Osteoblast (primary cell): ENCODE data around the gene COPG2. TPM values are rescaled to one million over a fixed set of nuclear protein-coding genes. Genes with fewer than 3 reads are reported as not detected.
"Not testable (repeated sequence)": the region's sequence is repeated elsewhere in the genome, so short reads cannot be mapped to it uniquely, and the experiment has no call there.

ENCODE experiments used
- DNase-seq: peaks from one replicate; pipeline ENCODE4 v3.0.0; 2011; ENCODE audit warnings: low spot score, mixed read lengths; ENCODE audit not compliant: insufficient read length; ENCODE audit errors: missing footprints
- H2AFZ ChIP-seq: 2 replicates; pipeline ENCODE4 v1.6.0; 2011; ENCODE audit warnings: mild to moderate bottlenecking, low read length
- H3K27ac ChIP-seq: 2 replicates; pipeline ENCODE4 v1.5.1; 2011; ENCODE audit warnings: mild to moderate bottlenecking, low read depth, low read length, moderate library complexity
- H3K27me3 ChIP-seq: 2 replicates; pipeline ENCODE4 v1.6.0; 2012; ENCODE audit warnings: mild to moderate bottlenecking, control low read depth, inconsistent platforms, low read length, moderate library complexity; ENCODE audit not compliant: insufficient read depth
- H3K36me3 ChIP-seq: 2 replicates; pipeline ENCODE4 v1.5.1; 2011; ENCODE audit warnings: mild to moderate bottlenecking, low read length, control low read depth, moderate library complexity; ENCODE audit not compliant: insufficient read depth
- H3K4me1 ChIP-seq: 2 replicates; pipeline ENCODE4 v1.5.1; 2011; ENCODE audit warnings: mild to moderate bottlenecking, low read length, control low read depth, moderate library complexity; ENCODE audit not compliant: insufficient read depth
- H3K4me2 ChIP-seq: 2 replicates; pipeline ENCODE4 v1.6.0; 2011; ENCODE audit warnings: mild to moderate bottlenecking, low read length; ENCODE audit not compliant: insufficient read depth
- H3K4me3 ChIP-seq: fragments of 200-600 bp; sonication (generic); 3 replicates; pipeline ENCODE4 v1.5.1; 2012; ENCODE audit warnings: mild to moderate bottlenecking, low read length, inconsistent platforms; ENCODE audit not compliant: insufficient read depth
- H3K79me2 ChIP-seq: 2 replicates; pipeline ENCODE4 v1.6.0; 2012; ENCODE audit warnings: mild to moderate bottlenecking, low read length, control low read depth, inconsistent platforms; ENCODE audit not compliant: insufficient read depth
- H3K9me3 ChIP-seq: 2 replicates; pipeline ENCODE4 v1.5.1; 2011; ENCODE audit warnings: low read depth, low read length, control low read depth
- H4K20me1 ChIP-seq: 2 replicates; pipeline ENCODE4 v1.6.0; 2012; ENCODE audit warnings: mild to moderate bottlenecking, low read length, control low read depth; ENCODE audit not compliant: insufficient read depth
- total RNA-seq: library from RNA; depleted of rRNA; stranded (reverse); fragments of >200 nt; gene quantifications from 2 replicates; pipeline ENCODE4 v1.2.3, GENCODE V29; 2012
- TF ChIP-seq, protein P1 (sequence below): IDR thresholded peaks from 2 replicates; pipeline ENCODE4 v1.5.1; 2011; ENCODE audit warnings: mild to moderate bottlenecking, low read depth, low read length, moderate library complexity; ENCODE audit errors: extremely low read depth

The COPG2 gene
- total RNA-seq, 1 donor: 59.7 TPM

- H2AFZ ChIP-seq, H3K27me3 ChIP-seq, H3K36me3 ChIP-seq, DNase-seq, H3K4me1 ChIP-seq, H3K27ac ChIP-seq, H4K20me1 ChIP-seq, H3K79me2 ChIP-seq, H3K9me3 ChIP-seq, H3K4me2 ChIP-seq, H3K4me3 ChIP-seq: not testable (repeated sequence)
Measured at GRCh38 chr7:130537894-130538293, 130.7 kb downstream of the COPG2 start.

DNA sequence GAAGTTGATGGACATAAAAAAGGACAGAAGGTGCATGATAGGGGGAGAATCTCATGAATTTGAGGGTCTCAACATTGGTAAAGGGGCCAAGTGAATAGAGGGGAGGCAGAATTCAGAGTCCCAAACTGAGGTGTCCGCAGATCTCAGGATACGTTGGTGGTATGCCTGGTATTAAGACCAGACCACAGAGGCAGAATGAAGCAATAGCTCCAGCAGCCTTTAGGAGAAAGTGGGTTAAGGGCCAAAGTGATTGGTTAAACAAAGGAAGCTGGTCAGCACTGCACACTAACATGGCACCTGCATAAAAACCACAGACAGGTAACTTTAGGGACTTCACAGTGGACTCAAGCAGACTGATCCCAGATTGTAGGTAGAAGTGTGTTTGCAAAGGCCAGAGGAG lies 139.1 kb downstream of the COPG2 start:
- Histone ChIP-seq H3K36me3 (peaks cover 8% of the 10 kb centered on the region), H3K27me3 (no peaks in the 10 kb centered on the region), H3K27ac (no peak overlapping the region), H3K9me3 (no peaks in the 10 kb centered on the region), H3K79me2 (no peaks in the 10 kb centered on the region), H3K4me2 (no peak overlapping the region), H3K4me3 (no peak overlapping the region), H3K4me1 (no peaks in the 10 kb centered on the region), H4K20me1 (no peaks in the 10 kb centered on the region), H2AFZ (no peak overlapping the region)
- TF ChIP-seq, protein P1, sequence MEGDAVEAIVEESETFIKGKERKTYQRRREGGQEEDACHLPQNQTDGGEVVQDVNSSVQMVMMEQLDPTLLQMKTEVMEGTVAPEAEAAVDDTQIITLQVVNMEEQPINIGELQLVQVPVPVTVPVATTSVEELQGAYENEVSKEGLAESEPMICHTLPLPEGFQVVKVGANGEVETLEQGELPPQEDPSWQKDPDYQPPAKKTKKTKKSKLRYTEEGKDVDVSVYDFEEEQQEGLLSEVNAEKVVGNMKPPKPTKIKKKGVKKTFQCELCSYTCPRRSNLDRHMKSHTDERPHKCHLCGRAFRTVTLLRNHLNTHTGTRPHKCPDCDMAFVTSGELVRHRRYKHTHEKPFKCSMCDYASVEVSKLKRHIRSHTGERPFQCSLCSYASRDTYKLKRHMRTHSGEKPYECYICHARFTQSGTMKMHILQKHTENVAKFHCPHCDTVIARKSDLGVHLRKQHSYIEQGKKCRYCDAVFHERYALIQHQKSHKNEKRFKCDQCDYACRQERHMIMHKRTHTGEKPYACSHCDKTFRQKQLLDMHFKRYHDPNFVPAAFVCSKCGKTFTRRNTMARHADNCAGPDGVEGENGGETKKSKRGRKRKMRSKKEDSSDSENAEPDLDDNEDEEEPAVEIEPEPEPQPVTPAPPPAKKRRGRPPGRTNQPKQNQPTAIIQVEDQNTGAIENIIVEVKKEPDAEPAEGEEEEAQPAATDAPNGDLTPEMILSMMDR: no peak
- DNase-seq: no peak

GRCh38 chr7:130527752-130528355 lies 140.7 kb downstream of the COPG2 start:
- not testable (repeated sequence) for H3K4me1 ChIP-seq, H3K4me2 ChIP-seq, H3K36me3 ChIP-seq, H3K27me3 ChIP-seq, H4K20me1 ChIP-seq, H3K9me3 ChIP-seq, H3K27ac ChIP-seq, H3K79me2 ChIP-seq, H2AFZ ChIP-seq, H3K4me3 ChIP-seq, DNase-seq

GRCh38 chr7:130524628-130525027 lies 143.9 kb downstream of the COPG2 start:
- Histone ChIP-seq H3K9me3 (no peaks in the 10 kb centered on the region), H3K4me2 (no peak overlapping the region), H3K79me2 (no peaks in the 10 kb centered on the region), H3K4me3 (no peak overlapping the region), H3K4me1 (no peaks in the 10 kb centered on the region), H2AFZ (no peak overlapping the region), H3K27me3 (no peaks in the 10 kb centered on the region), H3K27ac (no peak overlapping the region), H4K20me1 (no peaks in the 10 kb centered on the region), H3K36me3 (no peaks in the 10 kb centered on the region)
- no peak for DNase-seq
- TF ChIP-seq, protein P1: no peak

- H3K4me3 ChIP-seq, H3K4me1 ChIP-seq, H3K27ac ChIP-seq, H2AFZ ChIP-seq, H3K4me2 ChIP-seq, H3K79me2 ChIP-seq, H3K36me3 ChIP-seq, DNase-seq, H3K27me3 ChIP-seq, H4K20me1 ChIP-seq, H3K9me3 ChIP-seq: not testable (repeated sequence)
Measured at GRCh38 chr7:130523519-130524125, 144.9 kb downstream of the COPG2 start.
